DMS53 (cell line): ENCODE measurements around the gene SLC25A12.
"Not testable (repeated sequence)": the region's sequence is repeated elsewhere in the genome, so short reads cannot be mapped to it uniquely, and the experiment has no call there.

ENCODE experiments used
- DNase-seq: peaks from one replicate; lab custom pipeline; 2025; lab: John Stamatoyannopoulos, UW

SLC25A12 gene

DNA sequence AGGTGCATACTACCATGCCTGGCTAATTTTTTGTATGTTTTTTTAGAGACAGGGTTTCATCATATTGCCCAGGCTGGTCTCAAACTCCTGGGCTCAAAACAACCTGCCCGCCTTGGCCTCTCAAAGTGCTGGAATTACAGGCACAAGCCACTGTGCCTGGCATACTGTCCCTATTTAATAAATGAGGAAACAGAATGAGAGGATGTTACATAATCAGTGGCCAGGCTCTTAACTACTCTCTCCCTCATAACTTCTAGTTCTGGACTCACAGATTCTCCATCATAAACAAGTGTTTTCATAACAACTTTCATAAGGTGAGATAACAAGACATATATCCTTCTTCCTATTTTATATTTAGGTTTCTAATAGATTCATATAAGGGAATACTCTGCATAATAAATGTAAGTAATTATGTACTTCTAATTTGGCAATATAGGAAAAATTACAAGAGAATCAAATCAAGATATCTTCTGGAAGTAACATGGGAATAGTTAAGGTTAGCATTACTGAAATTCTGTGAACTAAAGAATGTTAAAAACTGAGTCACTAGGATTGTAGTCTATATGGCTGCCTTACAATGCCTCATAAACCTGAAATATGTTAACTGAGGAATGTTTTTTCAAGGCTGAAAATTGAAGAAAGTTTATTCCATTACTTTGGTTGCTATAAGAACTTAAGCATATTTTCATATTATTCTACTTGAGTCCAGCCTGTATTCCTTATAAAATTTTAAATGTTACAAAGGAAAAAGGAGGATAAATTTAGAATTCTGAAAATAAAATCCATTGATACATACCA lies 71.3 kb downstream of the SLC25A12 start:
- no peak for DNase-seq

- no peak for DNase-seq
Observed at GRCh38 chr2:171819453-171819852, 74.6 kb downstream of the SLC25A12 start.

DNA sequence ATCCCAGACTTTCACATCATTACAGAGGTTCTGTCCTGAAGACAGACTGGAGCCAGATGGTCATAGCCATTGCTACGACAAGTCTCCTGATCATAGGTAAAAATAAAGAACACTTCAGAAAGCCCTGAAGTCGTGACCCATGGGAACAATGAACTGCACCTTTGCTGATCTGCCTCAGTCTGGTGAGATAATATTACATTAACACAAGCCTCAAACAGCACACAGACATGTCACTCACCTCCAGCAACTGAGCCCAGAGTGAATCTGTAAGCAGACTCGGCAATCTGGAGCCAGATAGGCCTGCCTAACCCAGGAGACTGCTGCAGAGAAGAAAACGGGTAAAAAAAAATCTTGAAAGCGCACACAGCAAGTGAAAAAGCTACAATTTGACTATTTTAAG lies 79.2 kb downstream of the SLC25A12 start:
- no peak for DNase-seq

- DNase-seq: no peak
Observed at GRCh38 chr2:171814174-171814573, 79.9 kb downstream of the SLC25A12 start.

- DNase-seq: no peak
Observed at GRCh38 chr2:171813729-171814128, 80.3 kb downstream of the SLC25A12 start.

DNA sequence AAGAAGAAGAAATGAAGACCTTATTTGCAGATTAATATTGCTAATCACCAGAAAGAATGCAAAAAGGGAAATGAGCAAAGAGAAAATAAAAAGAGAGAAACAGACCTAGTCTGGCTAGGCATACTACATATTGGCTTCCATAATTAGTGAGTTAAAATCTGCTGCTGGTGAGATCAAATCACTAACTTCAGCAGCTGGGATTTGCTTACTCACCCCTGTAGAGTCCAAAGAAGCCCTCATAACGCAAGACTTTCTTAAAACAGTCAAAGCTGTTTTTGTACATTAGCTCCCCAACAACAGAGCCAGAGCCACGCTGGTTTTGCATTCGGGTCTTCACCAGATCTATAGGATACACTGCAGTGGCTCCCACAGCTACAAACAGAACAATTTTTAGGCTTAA lies 80.9 kb downstream of the SLC25A12 start:
- DNase-seq: no peak

DNA sequence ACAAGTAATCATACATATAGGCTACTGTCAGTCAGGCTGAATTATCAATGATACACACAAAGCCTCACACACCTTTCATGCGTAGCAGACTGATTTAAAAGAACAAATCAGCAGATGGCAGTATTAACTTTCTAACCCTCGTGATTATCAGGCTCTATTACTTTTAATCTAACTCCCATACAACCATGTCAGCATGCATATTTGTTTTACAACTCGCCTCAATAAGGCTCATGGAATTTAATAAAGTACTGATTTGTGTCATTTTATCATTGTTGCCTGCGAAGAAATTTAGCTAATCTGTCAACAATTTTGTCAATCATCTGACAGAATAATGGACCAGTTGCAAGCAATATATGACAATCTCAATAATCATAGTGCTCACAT lies 82.8 kb downstream of the SLC25A12 start:
- peak; percentile 72 for DNase-seq

DNA sequence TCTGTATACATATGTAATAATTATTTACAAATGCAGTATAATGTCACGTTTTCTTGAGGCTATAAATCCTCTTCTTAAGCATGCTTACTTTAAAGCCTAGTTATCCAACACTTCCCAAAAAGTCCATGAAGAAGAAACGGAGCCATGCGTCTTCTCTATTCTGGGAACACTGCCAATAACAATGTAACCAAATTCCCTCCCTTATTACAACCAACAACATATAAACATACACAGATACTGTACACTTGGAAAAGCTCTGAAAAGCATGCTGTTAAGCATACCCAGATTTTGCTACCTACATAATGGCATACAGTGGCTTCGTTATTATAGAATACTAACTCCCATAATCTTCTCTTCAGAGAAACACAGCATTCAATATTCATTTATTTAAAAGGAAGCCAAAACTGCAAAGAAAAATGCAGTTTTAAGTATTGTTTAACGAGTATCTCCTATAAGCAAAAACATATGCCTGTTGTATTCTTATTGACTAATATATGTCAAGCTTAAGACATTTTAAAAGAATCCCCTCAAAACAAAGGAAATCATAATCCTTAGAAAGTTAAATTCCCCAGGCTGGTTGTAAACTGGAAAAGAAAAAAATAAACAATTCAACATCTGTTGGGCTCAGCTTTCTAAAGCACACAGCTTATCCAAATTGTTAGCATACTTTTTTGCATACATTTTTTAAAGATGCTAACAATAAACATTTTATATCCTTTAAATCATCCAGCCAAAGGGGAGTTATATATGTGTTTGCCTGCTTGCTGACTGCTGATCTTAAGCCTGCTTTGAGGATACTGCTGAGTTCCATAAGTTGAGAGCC lies 83.4 kb downstream of the SLC25A12 start:
- DNase-seq: no peak

DNA sequence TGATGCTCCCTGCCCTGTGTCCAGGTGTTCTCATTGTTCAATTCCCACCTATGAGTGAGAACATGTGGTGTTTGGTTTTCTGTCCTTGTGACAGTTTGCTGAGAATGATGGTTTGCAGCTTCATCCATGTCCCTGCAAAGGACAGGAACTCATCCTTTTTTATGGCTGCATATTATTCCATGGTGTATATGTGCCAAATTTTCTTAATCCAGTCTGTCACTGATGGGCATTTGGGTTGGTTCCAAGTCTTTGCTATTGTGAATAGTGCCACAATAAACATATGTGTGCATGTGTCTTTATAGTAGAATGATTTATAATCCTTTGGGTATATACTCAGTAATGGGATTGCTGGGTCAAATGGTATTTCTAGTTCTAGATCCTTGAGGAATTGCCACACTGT lies 85.2 kb downstream of the SLC25A12 start:
- DNase-seq: not testable (repeated sequence)

DNA sequence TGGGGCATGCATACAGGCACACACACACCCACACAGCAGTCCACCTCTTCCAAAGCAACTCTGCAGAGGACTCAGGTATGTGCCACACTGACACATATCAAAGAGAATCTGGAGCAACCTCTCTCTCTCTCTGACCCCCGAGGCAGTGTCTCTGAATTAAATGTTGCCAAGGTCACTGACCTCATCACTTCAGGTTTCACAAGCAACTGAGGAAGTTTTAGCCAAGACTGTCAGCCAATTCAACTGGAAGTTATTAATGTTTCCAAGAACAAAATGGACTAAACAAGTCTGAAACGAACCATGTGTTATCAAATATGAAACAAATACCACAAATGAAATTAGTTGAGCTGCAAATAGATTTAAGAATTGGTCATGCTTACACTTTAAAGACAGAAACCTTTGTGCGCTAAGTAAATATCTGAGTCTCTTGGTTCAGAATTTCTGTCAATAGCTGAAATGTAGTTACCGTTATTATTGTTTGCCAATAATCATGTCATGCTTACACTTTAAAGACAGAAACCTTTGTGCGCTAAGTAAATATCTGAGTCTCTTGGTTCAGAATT lies 86.1 kb downstream of the SLC25A12 start:
- no peak for DNase-seq

DNA sequence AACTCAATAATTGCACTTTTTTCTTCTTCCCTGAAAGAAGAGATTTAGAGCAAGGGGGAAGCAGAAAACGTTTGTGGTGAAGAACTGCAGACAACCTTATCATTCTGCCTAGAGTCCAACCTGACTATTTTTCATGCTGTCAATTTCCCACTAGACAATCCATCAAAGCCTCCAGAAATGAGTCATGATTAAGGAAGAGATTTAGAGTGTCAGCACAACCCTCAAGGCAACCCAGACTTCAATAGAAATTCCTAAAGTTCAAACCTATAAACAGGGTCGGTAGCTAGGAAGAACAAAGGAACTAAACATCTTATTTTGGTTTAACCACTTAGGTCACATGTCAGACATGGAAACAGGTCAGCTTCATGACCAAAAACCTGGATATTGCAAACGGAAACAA lies 86.9 kb downstream of the SLC25A12 start:
- no peak for DNase-seq

DNA sequence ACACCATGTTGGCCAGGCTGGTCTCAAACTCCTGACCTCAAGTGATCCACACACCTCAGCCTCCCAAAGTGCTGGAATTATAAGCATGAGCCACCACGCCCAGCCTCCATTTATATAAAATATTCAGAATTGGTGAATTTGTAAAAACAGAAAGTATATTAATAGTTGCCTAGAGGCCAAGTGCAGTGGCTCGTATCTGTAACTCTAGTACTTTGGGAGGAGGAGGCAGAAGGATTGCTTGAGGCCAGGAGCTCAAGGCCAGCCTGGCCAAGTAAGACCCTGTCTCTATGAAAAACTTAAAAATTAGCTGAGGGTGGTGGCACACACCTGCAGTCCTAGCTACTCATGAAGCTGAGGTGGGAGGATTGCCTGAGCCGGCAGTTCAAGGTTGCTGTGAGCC lies 89.6 kb downstream of the SLC25A12 start:
- no peak for DNase-seq

- no peak for DNase-seq
Observed at GRCh38 chr2:171803757-171804156, 90.3 kb downstream of the SLC25A12 start.

DNA sequence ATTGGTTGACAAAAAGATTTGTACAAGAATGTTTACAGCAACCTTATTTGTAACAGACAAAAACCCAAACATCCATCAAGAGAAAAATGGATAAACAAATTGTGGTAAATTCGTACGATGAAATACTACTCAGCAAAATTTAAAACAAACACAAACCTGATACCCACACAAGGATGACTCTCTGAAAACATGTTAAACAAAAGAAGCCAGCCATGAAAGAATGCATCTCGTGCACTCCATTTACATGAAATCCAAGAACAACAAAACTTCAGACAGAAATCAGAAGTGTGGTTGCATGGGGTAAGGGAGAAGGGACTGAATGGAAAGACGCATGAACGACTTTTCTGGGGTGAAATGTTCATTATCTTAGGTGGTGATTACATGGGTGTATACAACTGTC lies 93.4 kb downstream of the SLC25A12 start:
- no peak for DNase-seq

- peak; percentile 71 for DNase-seq
Observed at GRCh38 chr2:171798156-171798820, 95.8 kb downstream of the SLC25A12 start.

GRCh38 chr2:171794918-171795317 lies 99.1 kb downstream of the SLC25A12 start:
- DNase-seq: no peak

GRCh38 chr2:171793691-171794678 lies 100.1 kb downstream of the SLC25A12 start:
- DNase-seq: no peak

DNA sequence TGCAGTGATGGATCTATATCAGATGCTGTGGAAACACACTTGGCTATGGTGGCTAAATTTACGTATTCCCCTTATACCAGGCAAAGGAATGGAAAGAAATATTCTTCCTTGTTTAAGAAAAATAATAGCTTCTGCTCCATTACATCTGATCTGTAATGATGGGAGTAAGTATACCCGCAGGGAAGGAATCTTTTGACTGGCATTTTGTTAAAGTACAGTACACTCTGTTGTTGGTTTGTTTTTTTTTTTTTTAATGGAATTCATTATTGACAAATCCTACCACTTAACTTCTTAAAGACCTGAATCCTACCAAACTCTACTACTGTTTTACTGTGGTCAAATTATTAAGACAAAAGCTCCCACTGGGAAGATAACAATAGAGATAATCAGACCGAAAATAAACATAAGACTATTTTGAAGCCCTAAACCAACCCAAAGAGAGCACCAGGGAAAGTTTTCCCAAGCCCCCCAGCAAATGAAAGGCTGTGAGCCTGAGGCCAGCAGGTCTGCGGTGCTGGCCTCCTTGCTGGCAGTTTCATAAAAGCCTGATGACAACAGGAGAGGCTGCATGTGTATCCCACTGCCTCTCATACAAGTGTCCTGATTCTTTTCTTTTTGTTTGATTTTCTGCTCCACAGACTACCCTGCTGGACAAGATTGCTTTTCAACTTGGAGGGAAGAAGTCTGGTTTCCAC lies 101.0 kb downstream of the SLC25A12 start:
- no peak for DNase-seq

GRCh38 chr2:171792157-171792556 lies 101.9 kb downstream of the SLC25A12 start:
- DNase-seq: no peak

DNA sequence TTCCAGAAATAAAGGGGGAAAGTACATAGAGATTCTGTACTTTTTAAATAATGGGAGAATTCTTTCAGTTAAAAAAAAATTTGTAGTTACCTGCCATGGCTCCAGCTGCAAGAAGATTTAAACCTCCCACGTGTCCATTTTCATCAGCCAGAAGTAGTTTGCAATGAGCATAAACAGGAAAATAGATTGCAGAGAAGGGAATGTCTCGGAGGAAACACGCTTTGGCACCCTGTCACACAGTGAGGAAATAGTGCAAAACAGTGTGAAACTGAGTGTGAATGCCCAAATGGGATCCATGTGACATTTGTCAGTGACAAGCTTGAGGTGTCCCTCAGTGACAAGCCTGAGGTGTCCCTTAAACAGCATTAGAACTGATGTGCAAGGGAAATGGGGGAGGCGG lies 102.7 kb downstream of the SLC25A12 start:
- DNase-seq: no peak

- no peak for DNase-seq
Observed at GRCh38 chr2:171789956-171790355, 104.1 kb downstream of the SLC25A12 start.
